CD14-positive monocyte (primary cell): ENCODE measurements around the gene GRHL1. TPM values are rescaled to one million over a fixed set of nuclear protein-coding genes. Genes with fewer than 3 reads are reported as not detected.
"Not testable (repeated sequence)": the region's sequence is repeated elsewhere in the genome, so short reads cannot be mapped to it uniquely, and the experiment has no call there.

Source experiments
- DNase-seq, 3 donors: peaks; one replicate each; pipeline ENCODE4 v3.0.0-alpha.2; 2011 to 2022
- H2AFZ ChIP-seq: 2 replicates; pipeline ENCODE4 v1.6.0; 2012; ENCODE audit warnings: mild to moderate bottlenecking, low read depth, low read length, inconsistent platforms; ENCODE audit not compliant: insufficient read depth, poor library complexity, severe bottlenecking
- H3K27ac ChIP-seq, 2 donors: 1 replicate in 1 of 2; 2 replicates in 1 of 2; pipeline ENCODE4 v1.5.1; 2012 to 2013; ENCODE audit warnings: low read length in 2 of 2, control low read depth in 1 of 2, inconsistent platforms in 1 of 2, low read depth in 1 of 2, mild to moderate bottlenecking in 1 of 2
- H3K27me3 ChIP-seq, 2 donors: one replicate each; pipeline versions ENCODE4 v1.6.0 to v1.6.1; 2011 to 2013; ENCODE audit warnings: low read length in 2 of 2; ENCODE audit not compliant: control insufficient read depth in 2 of 2, insufficient read depth in 2 of 2
- H3K36me3 ChIP-seq, 2 donors: replicated peaks in 1 of 2; 1 replicate in 1 of 2; 2 replicates in 1 of 2; pipeline versions ENCODE4 v1.5.1 to v1.6.1; 2012 to 2013; ENCODE audit warnings: low read length in 2 of 2, control low read depth in 1 of 2, inconsistent platforms in 1 of 2, mild to moderate bottlenecking in 1 of 2; ENCODE audit not compliant: insufficient read depth in 2 of 2, control insufficient read depth in 1 of 2
- H3K4me1 ChIP-seq, 2 donors: 1 replicate in 1 of 2; 2 replicates in 1 of 2; pipeline versions ENCODE4 v1.5.1 to v1.6.1; 2012 to 2013; ENCODE audit warnings: low read length in 2 of 2, control low read depth in 1 of 2, inconsistent platforms in 1 of 2, mild to moderate bottlenecking in 1 of 2, moderate library complexity in 1 of 2; ENCODE audit not compliant: insufficient read depth in 2 of 2, control insufficient read depth in 1 of 2
- H3K4me2 ChIP-seq: replicated peaks from 2 replicates; pipeline ENCODE3; 2012; ENCODE audit warnings: low read length, moderate library complexity, mild to moderate bottlenecking; ENCODE audit not compliant: poor library complexity, severe bottlenecking; ENCODE audit errors: extremely low read depth
- H3K4me3 ChIP-seq, 3 experiments: fragments of 200-600 bp in 1 of 3; sonication (generic) in 1 of 3; replicated peaks in 1 of 3; 1 replicate in 2 of 3; 2 replicates in 1 of 3; pipeline ENCODE4 v1.5.1; 2011 to 2013; ENCODE audit warnings: low read length in 3 of 3, mild to moderate bottlenecking in 3 of 3, control low read depth in 2 of 3, low read depth in 2 of 3, inconsistent platforms in 1 of 3, moderate library complexity in 1 of 3
- H3K79me2 ChIP-seq: 2 replicates; pipeline ENCODE4 v1.6.0; 2012; ENCODE audit warnings: mild to moderate bottlenecking, control low read depth, inconsistent platforms, low read length, moderate library complexity; ENCODE audit not compliant: insufficient read depth
- H3K9ac ChIP-seq: 2 replicates; pipeline ENCODE4 v1.6.0; 2017; ENCODE audit warnings: low read length, mild to moderate bottlenecking; ENCODE audit not compliant: insufficient read depth, poor library complexity, severe bottlenecking
- H3K9me3 ChIP-seq, 2 donors: replicated peaks in 1 of 2; 1 replicate in 1 of 2; 2 replicates in 1 of 2; pipeline versions ENCODE4 v1.5.1 to v1.6.1; 2012 to 2013; ENCODE audit warnings: low read length in 2 of 2, control low read depth in 1 of 2; ENCODE audit not compliant: control insufficient read depth in 1 of 2, insufficient read depth in 1 of 2
- H4K20me1 ChIP-seq: 2 replicates; pipeline ENCODE4 v1.6.0; 2012; ENCODE audit warnings: mild to moderate bottlenecking, low read length, control low read depth, moderate library complexity; ENCODE audit not compliant: insufficient read depth
- H3K27ac Mint-ChIP-seq, 7 donors: one replicate each; pipeline ENCODE4 v1.8.0; 2020; ENCODE audit warnings: mild to moderate bottlenecking in 7 of 7, mixed read lengths in 7 of 7, moderate library complexity in 6 of 7, inconsistent platforms in 2 of 7
- H3K27me3 Mint-ChIP-seq, 3 donors: one replicate each; pipeline ENCODE4 v1.8.0; 2021 to 2022; ENCODE audit warnings: low read depth in 3 of 3, mild to moderate bottlenecking in 3 of 3, mixed read lengths in 3 of 3, moderate library complexity in 3 of 3, inconsistent platforms in 1 of 3
- H3K36me3 Mint-ChIP-seq, 2 donors: one replicate each; pipeline ENCODE4 v1.8.0; 2020; ENCODE audit warnings: mixed read lengths in 2 of 2, inconsistent platforms in 1 of 2, mild to moderate bottlenecking in 1 of 2
- H3K4me1 Mint-ChIP-seq: one replicate; pipeline ENCODE4 v1.8.0; 2020; ENCODE audit warnings: mild to moderate bottlenecking, mixed read lengths
- H3K4me3 Mint-ChIP-seq, 2 donors: one replicate each; pipeline ENCODE4 v1.8.0; 2020; ENCODE audit warnings: mild to moderate bottlenecking in 2 of 2, mixed read lengths in 2 of 2, moderate library complexity in 1 of 2
- H3K9me3 Mint-ChIP-seq, 7 donors: one replicate each; pipeline ENCODE4 v1.8.0; 2020 to 2022; ENCODE audit warnings: mixed read lengths in 7 of 7, mild to moderate bottlenecking in 6 of 7, moderate library complexity in 6 of 7, inconsistent platforms in 2 of 7
- CTCF ChIP-seq: fragments of 200-600 bp; IDR thresholded peaks from one replicate; pipeline ENCODE4 v1.8.0; 2022; ENCODE audit warnings: antibody characterized with exemption, mild to moderate bottlenecking
- WGBS: methylation state at CpG from one replicate; pipeline ENCODE4 v1.1.5; 2013; ENCODE audit warnings: missing lambda C conversion rate; ENCODE audit not compliant: insufficient coverage; 5-methylcytosine and 5-hydroxymethylcytosine counted together
- intact Hi-C, 2 donors: fragments of 100-400 bp; cut with micrococcal nuclease; formaldehyde crosslinking; loops; one replicate each; pipeline versions ENCODE4 v1.15.0 to v1.15.1; 2023
- polyA plus RNA-seq, 3 donors: library from polyadenylated mRNA; depleted of rRNA in 1 of 3; unstranded in 2 of 3; stranded (reverse) in 1 of 3; fragments of 300-500 nt in 2 of 3; fragments of >200 nt in 1 of 3; fragmentation: Illumina TruSeq in 2 of 3; gene quantifications; 1 replicate in 2 of 3; 2 replicates in 1 of 3; pipeline ENCODE4 v1.2.3, GENCODE V29; 2012 to 2021

GRHL1 gene
- polyA plus RNA-seq, 3 donors: 0.08 TPM; not detected in 2

DNA sequence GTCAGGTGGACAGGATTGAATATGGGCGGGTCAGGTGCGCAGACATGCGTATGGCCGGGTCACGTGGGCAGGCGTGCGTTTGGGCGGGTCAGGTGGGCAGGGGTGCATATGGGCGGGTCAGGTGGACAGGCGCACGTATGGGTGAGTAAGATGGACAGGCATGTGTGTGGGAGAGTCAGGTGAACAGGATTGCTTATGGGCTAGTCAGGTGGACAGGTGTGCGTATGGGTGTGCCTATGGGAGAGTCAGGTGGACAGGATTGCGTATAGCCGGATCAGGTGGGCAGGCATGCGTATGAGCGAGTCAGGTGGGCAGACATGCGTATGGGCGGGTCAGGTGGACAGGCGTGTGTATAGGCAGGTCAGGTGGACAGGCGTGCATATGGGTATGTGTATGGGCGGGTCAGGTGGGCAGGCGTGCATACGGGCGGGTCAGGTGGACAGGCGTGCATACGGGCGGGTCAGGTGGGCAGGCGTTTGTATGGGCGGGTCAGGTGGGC is 61.5 kb downstream of the GRHL1 start:
- no peak overlapping the region for H3K27ac ChIP-seq
- intact Hi-C loops: no loop called here
- DNase-seq: no peak
- H4K20me1 ChIP-seq: no peaks in the 10 kb centered on the region
- H3K9me3 ChIP-seq: peaks cover 4 to 11% of the 10 kb centered on the region in 2 donors
- H3K4me3 ChIP-seq: no peak overlapping the region
- no peak overlapping the region for H3K9ac ChIP-seq
- peaks cover 0 to 13% (median 4%) of the 10 kb centered on the region in 7 donors for H3K9me3 Mint-ChIP-seq
- H3K4me1 Mint-ChIP-seq: peaks cover 2% of the 10 kb centered on the region
- H3K27me3 ChIP-seq: no peaks in the 10 kb centered on the region
- H3K27me3 Mint-ChIP-seq: peaks cover 7 to 22% (median 10%) of the 10 kb centered on the region in 3 donors
- H3K36me3 ChIP-seq: no peaks in the 10 kb centered on the region
- no peak overlapping the region for H2AFZ ChIP-seq
- no peak for TF ChIP-seq CTCF
- H3K4me3 Mint-ChIP-seq: no peak overlapping the region
- no peak overlapping the region for H3K4me2 ChIP-seq
- WGBS: 92% methylated on average over 29 of the region's 29 CpGs
- H3K36me3 Mint-ChIP-seq: no peaks in the 10 kb centered on the region
- no peak overlapping the region for H3K27ac Mint-ChIP-seq
- H3K79me2 ChIP-seq: no peaks in the 10 kb centered on the region
- H3K4me1 ChIP-seq: peaks cover under 1 to 3% of the 10 kb centered on the region in 2 donors

DNA sequence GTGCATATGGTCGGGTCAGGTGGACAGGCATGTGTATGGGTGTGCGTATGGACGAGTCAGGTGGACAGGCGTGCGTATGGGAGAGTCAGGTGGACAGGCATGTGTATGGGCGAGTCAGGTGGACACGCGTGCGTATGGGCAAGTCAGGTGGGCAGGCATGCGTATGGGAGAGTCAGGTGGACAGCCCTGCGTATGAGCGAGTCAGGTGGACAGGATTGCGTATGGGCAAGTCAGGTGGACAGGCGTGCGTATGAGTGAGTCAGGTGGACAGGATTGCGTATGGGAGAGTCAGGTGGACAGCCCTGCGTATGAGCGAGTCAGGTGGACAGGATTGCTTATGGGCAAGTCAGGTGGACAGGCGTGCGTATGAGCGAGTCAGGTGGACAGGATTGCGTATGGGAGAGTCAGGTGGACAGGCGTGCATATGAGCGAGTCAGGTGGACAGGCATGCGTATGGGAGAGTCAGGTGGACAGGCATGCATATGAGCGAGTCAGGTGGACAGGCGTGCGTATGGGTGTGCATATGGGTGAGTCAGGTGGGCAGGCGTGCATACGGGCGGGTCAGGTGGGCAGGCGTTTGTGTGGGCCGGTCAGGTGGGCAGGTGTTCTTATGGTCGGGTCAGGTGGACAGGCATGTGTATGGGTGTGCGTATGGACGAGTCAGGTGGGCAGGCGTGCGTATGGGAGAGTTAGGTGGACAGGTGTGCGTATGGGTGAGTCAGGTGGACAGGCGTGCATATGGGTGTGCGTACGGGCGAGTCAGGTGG is 62.3 kb downstream of the GRHL1 start:
- H3K4me2 ChIP-seq, H3K27ac ChIP-seq, DNase-seq, H3K36me3 Mint-ChIP-seq, H3K9ac ChIP-seq, H4K20me1 ChIP-seq, H3K4me3 ChIP-seq, H3K27ac Mint-ChIP-seq, H2AFZ ChIP-seq, intact Hi-C loops, H3K36me3 ChIP-seq, H3K4me3 Mint-ChIP-seq, H3K79me2 ChIP-seq, H3K27me3 ChIP-seq: not testable (repeated sequence)
- peaks cover 5 to 12% of the 10 kb centered on the region in 2 donors for H3K4me1 ChIP-seq
- H3K4me1 Mint-ChIP-seq: peaks cover 11% of the 10 kb centered on the region
- peaks cover 4 to 11% of the 10 kb centered on the region in 2 donors for H3K9me3 ChIP-seq
- peaks cover 0 to 13% (median 3%) of the 10 kb centered on the region in 7 donors for H3K9me3 Mint-ChIP-seq
- WGBS: 97% methylated on average over 39 of the region's 43 CpGs
- H3K27me3 Mint-ChIP-seq: peaks cover 3 to 17% (median 8%) of the 10 kb centered on the region in 3 donors
